Smooth muscle cell (in vitro differentiated cells): ENCODE measurements around the gene MRPL12. TPM values are rescaled to one million over a fixed set of nuclear protein-coding genes. Genes with fewer than 3 reads are reported as not detected.

Experiments
- DNase-seq: peaks from one replicate; lab custom pipeline; 2025; ENCODE audit not compliant: unreplicated experiment; lab: John Stamatoyannopoulos, UW
- H2AFZ ChIP-seq: fragments of 200-600 bp; sonication (generic); 2 replicates; pipeline ENCODE4 v1.6.0; 2016; ENCODE audit warnings: antibody characterized with exemption, low read depth, mild to moderate bottlenecking
- H3F3A ChIP-seq: fragments of 200-600 bp; sonication (generic); 2 replicates; pipeline ENCODE4 v1.6.0; 2017; ENCODE audit warnings: antibody characterized with exemption, low read depth
- H3K27ac ChIP-seq: fragments of 200-600 bp; sonication (generic); 2 replicates; pipeline ENCODE4 v1.5.1; 2016; ENCODE audit warnings: low read depth, mild to moderate bottlenecking
- H3K27me3 ChIP-seq: fragments of 200-600 bp; sonication (generic); 2 replicates; pipeline ENCODE4 v1.6.1; 2016; ENCODE audit warnings: low read depth, mild to moderate bottlenecking
- H3K36me3 ChIP-seq: fragments of 200-600 bp; sonication (generic); 2 replicates; pipeline ENCODE4 v1.5.1; 2016; ENCODE audit warnings: low read depth
- H3K4me1 ChIP-seq: fragments of 200-600 bp; sonication (generic); 2 replicates; pipeline ENCODE4 v1.5.1; 2016; ENCODE audit warnings: low read depth
- H3K4me2 ChIP-seq: fragments of 200-600 bp; sonication (generic); 2 replicates; pipeline ENCODE4 v1.6.0; 2016; ENCODE audit warnings: mild to moderate bottlenecking
- H3K4me3 ChIP-seq: fragments of 200-600 bp; sonication (generic); 2 replicates; pipeline ENCODE4 v1.5.1; 2016; ENCODE audit warnings: mild to moderate bottlenecking
- H3K79me2 ChIP-seq: fragments of 200-600 bp; sonication (generic); 2 replicates; pipeline ENCODE4 v1.6.0; 2016; ENCODE audit warnings: low read depth, mild to moderate bottlenecking
- H3K9ac ChIP-seq: fragments of 200-600 bp; sonication (generic); 2 replicates; pipeline ENCODE4 v1.6.0; 2016; ENCODE audit warnings: low read depth
- H3K9me3 ChIP-seq: fragments of 200-600 bp; sonication (generic); replicated peaks from 2 replicates; pipeline ENCODE4 v1.5.1; 2016; ENCODE audit warnings: low read depth
- H4K20me1 ChIP-seq: fragments of 200-600 bp; sonication (generic); 2 replicates; pipeline ENCODE4 v1.6.0; 2016; ENCODE audit warnings: low read depth
- CTCF ChIP-seq: fragments of 200-600 bp; sonication (generic); IDR thresholded peaks from 2 replicates; pipeline ENCODE4 v1.5.1; 2017; ENCODE audit warnings: borderline replicate concordance, mild to moderate bottlenecking, antibody characterized with exemption; ENCODE audit not compliant: insufficient read depth, poor library complexity, severe bottlenecking
- WGBS: methylation state at CpG from one replicate; pipeline ENCODE4 v1.1.7; 2016; ENCODE audit warnings: low lambda C conversion rate; 5-methylcytosine and 5-hydroxymethylcytosine counted together
- polyA plus RNA-seq: library from polyadenylated mRNA; unstranded; fragments of >200 nt; fragmentation: Nextera tagmentation; extraction: Ambion mirVana; gene quantifications from 2 replicates; pipeline ENCODE4 v1.2.1, GENCODE V29; 2016
- total RNA-seq: library from RNA; depleted of rRNA; stranded (reverse); fragments of >200 nt; gene quantifications from 2 replicates; pipeline ENCODE4 v1.2.3, GENCODE V29; 2014

Gene MRPL12
- total and polyA plus RNA-seq, 2 experiments from 2014 or later, result 22.2 to 83.6 TPM

- H3K9ac ChIP-seq, result no peak overlapping the region
- H3K4me1 ChIP-seq, result no peaks in the 10 kb centered on the region
- H3K4me3 ChIP-seq, result no peak overlapping the region
- no peak overlapping the region for H3K4me2 ChIP-seq
- H4K20me1 ChIP-seq, result no peaks in the 10 kb centered on the region
- no peak overlapping the region for H3K27ac ChIP-seq
- no peak overlapping the region for H2AFZ ChIP-seq
- no peak for TF ChIP-seq CTCF
- H3K36me3 ChIP-seq, result no peaks in the 10 kb centered on the region
- H3K79me2 ChIP-seq, result no peaks in the 10 kb centered on the region
- no peaks in the 10 kb centered on the region for H3K27me3 ChIP-seq
- H3F3A ChIP-seq, result no peaks in the 10 kb centered on the region
- no peaks in the 10 kb centered on the region for H3K9me3 ChIP-seq
- WGBS, result 92% methylated on average over 32 of the region's 33 CpGs
- DNase-seq, result no peak
Observed at GRCh38 chr17:81720267-81721071, 17.3 kb downstream of the MRPL12 start.

GRCh38 chr17:81722184-81723120 lies 19.3 kb downstream of the MRPL12 start:
- Histone ChIP-seq H3K9me3 (no peaks in the 10 kb centered on the region), H3K9ac (no peak overlapping the region), H3K4me2 (no peak overlapping the region), H3K27ac (no peak overlapping the region), H3K4me3 (no peak overlapping the region), H4K20me1 (no peaks in the 10 kb centered on the region), H3F3A (no peaks in the 10 kb centered on the region), H3K27me3 (no peaks in the 10 kb centered on the region), H3K36me3 (no peaks in the 10 kb centered on the region), H2AFZ (no peak overlapping the region), H3K4me1 (no peaks in the 10 kb centered on the region), H3K79me2 (no peaks in the 10 kb centered on the region)
- 73% methylated on average over 10 of the region's 10 CpGs for WGBS
- TF ChIP-seq CTCF, result no peak
- no peak for DNase-seq

- no peaks in the 10 kb centered on the region for H3K27me3 ChIP-seq
- WGBS, result 76% methylated on average over 12 of the region's 12 CpGs
- TF ChIP-seq CTCF, result no peak
- H3K9me3 ChIP-seq, result no peaks in the 10 kb centered on the region
- no peak overlapping the region for H3K9ac ChIP-seq
- no peak for DNase-seq
- no peaks in the 10 kb centered on the region for H3K79me2 ChIP-seq
- no peak overlapping the region for H3K4me3 ChIP-seq
- H2AFZ ChIP-seq, result no peak overlapping the region
- no peak overlapping the region for H3K27ac ChIP-seq
- no peak overlapping the region for H3K4me2 ChIP-seq
- no peaks in the 10 kb centered on the region for H3F3A ChIP-seq
- no peaks in the 10 kb centered on the region for H4K20me1 ChIP-seq
- no peaks in the 10 kb centered on the region for H3K4me1 ChIP-seq
- H3K36me3 ChIP-seq, result no peaks in the 10 kb centered on the region
Observed at GRCh38 chr17:81723651-81724209, 20.6 kb downstream of the MRPL12 start.
